IPS-18c (cell line): ENCODE measurements around the gene TGFBRAP1.

Experiments used
- H3K4me3 ChIP-seq: 2 replicates; pipeline ENCODE4 v1.7.0; 2013; ENCODE audit warnings: low read depth, mild to moderate bottlenecking, low read length, moderate library complexity; ENCODE audit not compliant: insufficient read depth
- H3K9me3 ChIP-seq: one replicate; pipeline ENCODE4 v1.6.1; 2013; ENCODE audit warnings: mild to moderate bottlenecking, low read length, moderate library complexity; ENCODE audit not compliant: control insufficient read depth, insufficient read depth

Gene TGFBRAP1, protein sequence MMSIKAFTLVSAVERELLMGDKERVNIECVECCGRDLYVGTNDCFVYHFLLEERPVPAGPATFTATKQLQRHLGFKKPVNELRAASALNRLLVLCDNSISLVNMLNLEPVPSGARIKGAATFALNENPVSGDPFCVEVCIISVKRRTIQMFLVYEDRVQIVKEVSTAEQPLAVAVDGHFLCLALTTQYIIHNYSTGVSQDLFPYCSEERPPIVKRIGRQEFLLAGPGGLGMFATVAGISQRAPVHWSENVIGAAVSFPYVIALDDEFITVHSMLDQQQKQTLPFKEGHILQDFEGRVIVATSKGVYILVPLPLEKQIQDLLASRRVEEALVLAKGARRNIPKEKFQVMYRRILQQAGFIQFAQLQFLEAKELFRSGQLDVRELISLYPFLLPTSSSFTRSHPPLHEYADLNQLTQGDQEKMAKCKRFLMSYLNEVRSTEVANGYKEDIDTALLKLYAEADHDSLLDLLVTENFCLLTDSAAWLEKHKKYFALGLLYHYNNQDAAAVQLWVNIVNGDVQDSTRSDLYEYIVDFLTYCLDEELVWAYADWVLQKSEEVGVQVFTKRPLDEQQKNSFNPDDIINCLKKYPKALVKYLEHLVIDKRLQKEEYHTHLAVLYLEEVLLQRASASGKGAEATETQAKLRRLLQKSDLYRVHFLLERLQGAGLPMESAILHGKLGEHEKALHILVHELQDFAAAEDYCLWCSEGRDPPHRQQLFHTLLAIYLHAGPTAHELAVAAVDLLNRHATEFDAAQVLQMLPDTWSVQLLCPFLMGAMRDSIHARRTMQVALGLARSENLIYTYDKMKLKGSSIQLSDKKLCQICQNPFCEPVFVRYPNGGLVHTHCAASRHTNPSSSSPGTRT

DNA sequence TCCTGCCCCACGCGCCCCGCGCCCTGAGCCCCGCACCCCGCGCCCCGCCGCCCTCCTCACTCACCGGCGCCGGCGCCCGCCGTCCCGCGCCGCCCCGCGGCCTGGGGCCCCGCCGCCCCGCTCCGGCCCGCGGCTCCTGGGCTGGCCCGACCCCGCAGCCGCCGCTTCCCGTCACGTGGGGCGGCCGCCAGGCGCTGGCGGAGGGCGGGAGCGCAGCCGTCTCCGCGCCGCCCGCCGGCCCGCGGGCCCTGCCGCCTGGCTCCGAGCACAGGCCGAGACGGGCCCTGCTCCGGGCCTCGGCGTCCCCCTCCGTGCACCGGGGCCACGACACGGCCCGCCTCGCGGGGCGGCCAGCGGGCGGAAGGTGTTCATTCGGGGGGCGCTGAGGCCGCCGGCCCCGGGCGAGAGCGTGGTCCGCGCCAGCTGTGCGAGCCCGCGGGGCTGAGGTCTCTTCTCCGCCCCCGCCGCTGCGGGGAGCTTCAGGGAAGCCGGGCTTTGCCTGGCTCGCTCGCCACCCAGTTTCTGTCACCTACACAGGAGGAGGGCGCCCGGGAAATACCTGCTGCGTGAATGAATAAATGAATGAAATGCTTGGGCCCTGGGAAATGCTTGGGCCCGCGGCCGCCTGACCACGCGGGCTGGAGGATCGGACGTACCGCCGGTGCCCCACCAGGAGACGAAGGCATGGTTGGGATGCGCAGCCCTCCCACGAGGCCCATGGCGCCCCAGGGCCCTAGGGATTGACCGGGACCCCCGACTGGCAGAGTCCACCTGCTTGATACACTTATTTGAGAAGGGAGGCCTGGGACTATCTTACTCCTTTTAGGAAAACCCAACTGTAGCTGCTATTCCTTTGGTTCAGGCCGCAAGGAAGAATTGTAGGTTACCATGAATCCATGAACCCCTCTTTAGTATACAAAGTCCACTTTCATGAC lies at the start of gene TGFBRAP1:
Gene TGFBRAP1 (minus strand): TSS at position 175 of the 935 bp plus-strand sequence. CDS start 21,434 bp downstream, outside the sequence.
- H3K4me3 ChIP-seq = peak within 1 kb of the TSS; percentile 66
- H3K9me3 ChIP-seq = peaks cover 2% of the 10 kb centered on the region

- no peaks in the 10 kb centered on the region for H3K9me3 ChIP-seq
- H3K4me3 ChIP-seq = no peak overlapping the region
These were observed 49.4 kb upstream of the TGFBRAP1 start for GRCh38 chr2:105378921-105379383.

DNA sequence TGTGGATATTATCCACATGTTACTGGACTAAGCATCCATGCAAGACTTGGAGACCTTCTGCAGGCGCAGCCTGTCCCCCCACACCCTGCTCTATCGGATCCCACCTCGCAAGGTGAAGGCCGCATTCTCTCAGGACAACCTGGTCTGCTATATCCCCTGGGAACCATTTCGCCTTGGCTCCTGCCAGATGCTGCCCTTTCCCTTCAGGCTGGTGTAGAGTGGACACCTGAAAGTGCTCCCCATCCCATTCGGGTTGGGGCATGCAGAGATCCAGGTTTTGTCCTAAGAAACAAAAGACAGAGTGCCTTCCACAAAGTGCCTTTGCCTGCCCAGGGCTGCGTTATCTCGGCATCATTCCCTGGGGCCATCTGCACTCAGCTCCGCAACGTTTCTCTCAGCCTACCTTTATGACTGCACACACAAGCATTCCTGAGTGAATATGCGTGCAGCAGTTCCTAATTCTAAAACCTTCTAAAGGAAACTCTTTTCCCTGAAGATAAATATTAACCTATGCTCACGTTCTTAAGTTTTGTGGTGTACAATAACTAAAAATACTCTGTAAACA lies 48.8 kb upstream of the TGFBRAP1 start:
- no peaks in the 10 kb centered on the region for H3K9me3 ChIP-seq
- H3K4me3 ChIP-seq = no peak overlapping the region

DNA sequence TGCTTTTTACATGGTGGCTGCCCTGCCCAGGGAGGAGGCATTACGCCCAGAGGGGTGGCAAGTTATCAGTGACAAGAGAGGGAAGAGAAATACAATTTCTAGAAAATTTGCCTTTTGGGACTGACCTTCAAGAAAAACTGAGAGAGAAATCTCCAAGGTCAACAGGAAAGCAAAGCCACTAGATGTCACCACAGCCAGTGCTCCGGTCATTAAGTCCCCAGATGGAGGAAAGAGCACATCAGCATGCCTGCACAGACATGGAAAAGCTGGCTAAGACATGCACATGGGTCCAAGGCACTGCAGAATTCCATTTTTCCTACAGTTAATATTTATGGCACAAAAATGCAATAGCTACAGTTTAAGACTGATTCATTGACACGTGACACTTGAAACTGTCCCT lies 48.3 kb upstream of the TGFBRAP1 start:
- Histone ChIP-seq H3K9me3 (no peaks in the 10 kb centered on the region), H3K4me3 (no peak overlapping the region)

- Histone ChIP-seq H3K4me3 (no peak overlapping the region), H3K9me3 (no peaks in the 10 kb centered on the region)
These were observed 47.3 kb upstream of the TGFBRAP1 start for GRCh38 chr2:105376789-105377240.

DNA sequence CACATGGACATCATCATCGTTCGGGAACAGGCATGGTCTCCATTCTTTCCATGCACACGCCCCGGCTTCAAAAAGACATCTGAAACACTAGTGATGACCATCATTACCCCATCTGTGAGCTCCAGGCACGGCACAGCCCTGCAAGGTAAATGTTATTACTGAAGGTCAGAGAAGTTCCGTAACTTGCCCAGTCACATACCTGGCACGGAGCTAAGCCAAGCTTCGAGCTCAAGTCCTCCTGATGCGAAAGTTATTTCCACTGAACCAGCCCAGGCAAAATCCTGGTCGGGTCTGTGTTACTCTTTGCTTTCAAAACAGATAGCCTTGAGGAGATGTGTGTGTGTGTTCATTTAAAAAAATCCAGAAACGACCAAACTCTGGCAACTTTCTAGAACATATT lies 46.5 kb upstream of the TGFBRAP1 start:
- Histone ChIP-seq H3K9me3 (no peaks in the 10 kb centered on the region), H3K4me3 (no peak overlapping the region)

DNA sequence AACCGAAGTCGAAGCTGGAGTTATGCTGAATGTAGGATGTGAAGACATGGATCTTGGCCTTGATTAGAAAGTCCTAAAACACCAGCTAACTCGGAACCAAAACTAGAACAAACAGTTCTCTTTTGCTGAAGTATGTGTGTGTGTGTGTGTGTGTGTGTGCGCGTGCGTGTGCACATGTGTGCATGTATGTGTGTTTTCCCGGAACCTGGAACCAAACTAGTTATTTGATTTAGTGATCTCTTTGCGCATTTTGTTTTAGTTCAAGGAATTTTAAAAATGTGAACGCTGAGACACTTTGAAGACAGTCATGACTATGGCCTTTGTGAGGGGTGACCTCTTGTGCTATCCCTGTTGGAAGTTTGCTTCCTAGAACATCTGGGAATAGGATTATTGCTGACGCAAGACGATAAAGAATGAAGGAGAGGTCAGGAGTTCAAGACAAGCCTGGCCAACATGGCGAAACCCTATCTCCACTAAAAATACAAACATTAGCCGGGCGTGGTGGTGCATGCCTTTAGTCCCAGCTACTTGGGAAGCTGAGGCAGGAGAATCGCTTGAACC lies 45.5 kb upstream of the TGFBRAP1 start:
- H3K4me3 ChIP-seq = no peak overlapping the region

DNA sequence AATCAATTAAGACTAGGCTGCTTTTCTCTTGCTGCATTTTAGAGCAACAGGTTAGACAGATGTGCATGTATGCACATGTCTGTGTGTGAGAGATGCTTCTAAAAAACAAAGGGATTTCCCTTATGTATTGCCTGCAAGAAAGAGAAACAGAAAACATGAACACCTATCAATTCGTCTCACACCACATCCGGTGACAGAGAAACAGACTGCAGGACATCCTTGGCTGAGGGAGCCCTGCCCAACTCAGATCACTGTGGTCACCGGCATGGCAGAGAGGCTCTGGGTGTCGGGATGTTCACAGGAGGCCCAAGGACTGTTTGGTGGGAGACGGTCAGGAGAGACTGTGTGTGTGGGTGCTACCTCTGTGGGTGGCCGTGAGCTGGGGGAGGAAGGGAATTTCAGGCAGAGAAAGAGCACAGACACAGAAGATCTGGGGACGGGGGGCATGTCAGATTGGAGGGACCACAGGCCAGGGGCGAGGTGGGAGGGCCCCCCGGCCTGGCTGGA lies 44.4 kb upstream of the TGFBRAP1 start:
- H3K4me3 ChIP-seq = no peak overlapping the region
- H3K9me3 ChIP-seq = no peaks in the 10 kb centered on the region

More for the DNA sequence above, 45.5 kb upstream of the TGFBRAP1 start:
- H3K9me3 ChIP-seq = no peaks in the 10 kb centered on the region

- no peak overlapping the region for H3K4me3 ChIP-seq
- H3K9me3 ChIP-seq = no peaks in the 10 kb centered on the region
These were observed 43.8 kb upstream of the TGFBRAP1 start for GRCh38 chr2:105373344-105373781.

- no peaks in the 10 kb centered on the region for H3K9me3 ChIP-seq
- H3K4me3 ChIP-seq = no peak overlapping the region
These were observed 42.3 kb upstream of the TGFBRAP1 start for GRCh38 chr2:105371810-105372209.

GRCh38 chr2:105371156-105371555 lies 41.6 kb upstream of the TGFBRAP1 start:
- H3K4me3 ChIP-seq = no peak overlapping the region

GRCh38 chr2:105369777-105370690 lies 40.5 kb upstream of the TGFBRAP1 start:
- Histone ChIP-seq H3K9me3 (no peaks in the 10 kb centered on the region), H3K4me3 (no peak overlapping the region)

More at GRCh38 chr2:105371156-105371555, 41.6 kb upstream of the TGFBRAP1 start:
- H3K9me3 ChIP-seq = no peaks in the 10 kb centered on the region

DNA sequence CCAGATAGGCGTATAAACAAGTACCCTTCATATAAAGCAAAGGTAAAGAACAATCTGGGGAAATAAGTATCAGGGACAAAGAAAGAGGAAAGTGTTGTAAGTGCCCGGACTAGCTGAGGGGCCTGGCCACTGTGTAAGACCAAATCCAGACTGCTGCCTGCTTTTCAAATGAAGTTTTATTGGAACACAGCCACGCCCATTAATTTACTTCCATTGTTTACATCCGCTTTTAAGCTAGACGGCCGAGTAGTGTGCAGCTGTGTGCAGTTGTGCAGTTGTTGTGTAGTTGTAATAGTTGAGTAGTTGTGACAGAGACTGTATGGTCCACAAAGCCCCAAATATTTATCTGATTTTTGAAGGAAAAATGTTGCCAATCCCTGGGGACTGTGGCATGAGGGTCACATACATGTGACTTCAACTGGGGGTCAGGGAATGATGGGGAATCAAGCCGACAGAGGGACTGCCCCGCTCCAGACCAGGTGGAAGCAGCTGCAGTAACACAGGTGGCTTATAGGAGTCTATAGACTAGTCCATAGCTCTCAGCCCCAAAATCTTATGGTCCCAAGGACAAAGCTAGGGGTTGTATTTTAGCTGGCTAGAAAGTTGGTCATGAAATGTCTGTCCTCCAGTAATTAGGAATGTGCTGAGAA lies 39.3 kb upstream of the TGFBRAP1 start:
- no peak overlapping the region for H3K4me3 ChIP-seq
- no peaks in the 10 kb centered on the region for H3K9me3 ChIP-seq

DNA sequence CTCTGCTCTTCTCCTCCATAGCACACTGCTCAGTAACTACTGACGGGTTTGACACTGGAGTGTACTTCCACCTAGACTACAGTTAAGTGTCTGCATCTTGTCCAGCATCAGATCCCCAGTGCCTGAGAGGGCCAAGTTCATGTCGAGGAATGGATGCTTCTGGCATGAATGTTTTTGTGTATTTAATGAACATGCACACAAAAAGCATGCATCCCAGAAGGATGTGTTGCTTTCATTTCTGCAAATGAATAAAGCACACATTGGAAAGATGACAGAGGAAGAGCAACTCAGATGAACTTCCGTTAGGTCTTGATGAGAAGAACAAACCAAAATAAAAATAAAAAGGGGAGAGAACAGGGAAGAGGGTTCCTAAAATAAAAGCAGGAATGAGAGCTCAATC lies 35.7 kb upstream of the TGFBRAP1 start:
- Histone ChIP-seq H3K9me3 (no peaks in the 10 kb centered on the region), H3K4me3 (no peak overlapping the region)
